ENCODE data around the gene PGLYRP4. TPM values are rescaled to one million over a fixed set of nuclear protein-coding genes. Genes with fewer than 3 reads are reported as not detected.

PGLYRP4 gene
- total RNA-seq, 1 experiment from 2014 or later: not detected

GRCh38 chr1:153306303-153307220, 42.1 kb downstream of the PGLYRP4 start:
- BruUV-seq (replicated peaks): no TSS peak
- ChIA-PET CTCF (interaction anchor here (0.6 kb wide), 1 partner anchor 388 kb away, joined by 3 read pairs; no protein-coding TSS in a partner anchor), POLR2A (ENCODE audit: low non-redundant PET) (no interaction called here)
- H3K36me3 ChIP-seq (ENCODE audit: insufficient read depth, low read length, poor library complexity, severe bottlenecking): no peaks in the 10 kb centered on the region
- H3K27ac ChIP-seq (ENCODE audit: low read depth, low read length, poor library complexity, severe bottlenecking): no peak overlapping the region
- TF ChIP-seq EZH2 (IDR thresholded peaks at IDR 0.05; ENCODE audit: borderline replicate concordance, low read depth, low read length, poor library complexity, severe bottlenecking) (no peak), CTCF (conservative IDR thresholded peaks at IDR 0.05; ENCODE audit: low read depth, low read length) (no peak)
- H3K9me3 ChIP-seq (ENCODE audit: low read depth, low read length, poor library complexity, severe bottlenecking): no peaks in the 10 kb centered on the region
- no peak overlapping the region for H3K4me3 ChIP-seq (ENCODE audit: low read depth, low read length, poor library complexity, severe bottlenecking)
- intact Hi-C loops (cut with micrococcal nuclease; ENCODE audit: unreplicated experiment): no loop called here
- no peaks in the 10 kb centered on the region for H3K4me1 ChIP-seq (ENCODE audit: insufficient read depth, low read length, poor library complexity, severe bottlenecking)
- DNase-seq (ENCODE audit: low spot score): no peak
- H3K27me3 ChIP-seq (replicated peaks; ENCODE audit: insufficient read depth, low read depth, low read length, poor library complexity): peaks cover 27% of the 10 kb centered on the region

GRCh38 chr1:153305682-153306081, 43.0 kb downstream of the PGLYRP4 start:
- intact Hi-C loops (cut with micrococcal nuclease; ENCODE audit: unreplicated experiment): no loop called here
- Histone ChIP-seq H3K4me3 (ENCODE audit: low read depth, low read length, poor library complexity, severe bottlenecking) (no peak overlapping the region), H3K9me3 (ENCODE audit: low read depth, low read length, poor library complexity, severe bottlenecking) (no peaks in the 10 kb centered on the region), H3K27me3 (replicated peaks; ENCODE audit: insufficient read depth, low read depth, low read length, poor library complexity) (peaks cover 27% of the 10 kb centered on the region), H3K27ac (ENCODE audit: low read depth, low read length, poor library complexity, severe bottlenecking) (no peak overlapping the region), H3K36me3 (ENCODE audit: insufficient read depth, low read length, poor library complexity, severe bottlenecking) (no peaks in the 10 kb centered on the region), H3K4me1 (ENCODE audit: insufficient read depth, low read length, poor library complexity, severe bottlenecking) (no peaks in the 10 kb centered on the region)
- TF ChIP-seq EZH2 (IDR thresholded peaks at IDR 0.05; ENCODE audit: borderline replicate concordance, low read depth, low read length, poor library complexity, severe bottlenecking): no peak
- CTCF ChIA-PET: no interaction called here
- DNase-seq (ENCODE audit: low spot score): no peak
- POLR2A ChIA-PET (ENCODE audit: low non-redundant PET): no interaction called here
- no TSS peak for BruUV-seq (replicated peaks)

GRCh38 chr1:153302308-153302707, 46.3 kb downstream of the PGLYRP4 start:
- no peak for TF ChIP-seq CTCF (conservative IDR thresholded peaks at IDR 0.05; ENCODE audit: low read depth, low read length)
- TF ChIP-seq EZH2 (IDR thresholded peaks at IDR 0.05; ENCODE audit: borderline replicate concordance, low read depth, low read length, poor library complexity, severe bottlenecking): no peak
- H3K27me3 ChIP-seq (replicated peaks; ENCODE audit: insufficient read depth, low read depth, low read length, poor library complexity): peaks cover 27% of the 10 kb centered on the region
- intact Hi-C loops (cut with micrococcal nuclease; ENCODE audit: unreplicated experiment): no loop called here
- no peak overlapping the region for H3K4me3 ChIP-seq (ENCODE audit: low read depth, low read length, poor library complexity, severe bottlenecking)
- CTCF ChIA-PET: no interaction called here
- no peaks in the 10 kb centered on the region for H3K4me1 ChIP-seq (ENCODE audit: insufficient read depth, low read length, poor library complexity, severe bottlenecking)
- BruUV-seq (replicated peaks): no TSS peak
- DNase-seq (ENCODE audit: low spot score): no peak
- no peaks in the 10 kb centered on the region for H3K36me3 ChIP-seq (ENCODE audit: insufficient read depth, low read length, poor library complexity, severe bottlenecking)
- H3K9me3 ChIP-seq (ENCODE audit: low read depth, low read length, poor library complexity, severe bottlenecking): no peaks in the 10 kb centered on the region
- no peak overlapping the region for H3K27ac ChIP-seq (ENCODE audit: low read depth, low read length, poor library complexity, severe bottlenecking)
- POLR2A ChIA-PET (ENCODE audit: low non-redundant PET): no interaction called here

All from A673 (cell line).